HepG2 (cell line): ENCODE results near the gene RAB33B. TPM values are rescaled to one million over a fixed set of nuclear protein-coding genes. Genes with fewer than 3 reads are reported as not detected.

Experiments used
- ATAC-seq: fragments of 200-7000 bp; cut with Tn5 transposase; 3 replicates; pipeline ENCODE4 v1.9.1; 2020; ENCODE audit warnings: mild to moderate bottlenecking, moderate library complexity
- BruUV-seq: library from RNA; stranded (reverse); fragments of 400-500 nt; replicated peaks from 2 replicates; lab custom pipeline; 2021; lab: Mats Ljungman, UMichigan
- CTCF ChIA-PET: fragments of 300-600 bp; formaldehyde crosslinking; extraction: SDS; loops from one replicate; lab custom pipeline; 2021; ENCODE audit warnings: low total read pairs, inconsistent platforms, low intra/inter-chr PET ratio; lab: Yijun Ruan, JAX
- POLR2A ChIA-PET: fragments of 350-600 bp; sonication (Branson Sonifier 250); formaldehyde crosslinking; loops from one replicate; lab custom pipeline; 2020; ENCODE audit warnings: antibody characterized with exemption, inconsistent platforms; lab: Yijun Ruan, JAX
- DNase-seq: peaks from one replicate; pipeline ENCODE4 v3.0.0-alpha.2; 2015; ENCODE audit warnings: low spot score
- FAIRE-seq: peaks from 3 replicates; lab custom pipeline; 2011; peaks lifted over from hg19 to GRCh38; lab: Jason Lieb, UNC
- H2AFZ ChIP-seq: one replicate; pipeline ENCODE4 v1.6.1; 2011; ENCODE audit warnings: low read length, inconsistent platforms
- H3K27ac ChIP-seq: fragments of 300-600 bp; 3 replicates; pipeline ENCODE4 v1.8.0; 2011; ENCODE audit warnings: mixed run types, mild to moderate bottlenecking, mixed read lengths, low read length, inconsistent platforms; ENCODE audit not compliant: insufficient read depth; ENCODE audit errors: extremely low read length
- H3K27me3 ChIP-seq, 2 experiments: fragments of 200-600 bp in 1 of 2; 2 replicates in 1 of 2; 3 replicates in 1 of 2; pipeline versions ENCODE4 v1.6.0 to v1.8.0; 2011; ENCODE audit warnings: low read length in 2 of 2, mild to moderate bottlenecking in 2 of 2, moderate library complexity in 2 of 2, inconsistent platforms in 1 of 2; ENCODE audit not compliant: insufficient read depth in 2 of 2, control insufficient read depth in 1 of 2
- H3K36me3 ChIP-seq, 2 experiments: fragments of 200-600 bp in 1 of 2; replicated peaks in 1 of 2; 2 replicates in 1 of 2; 3 replicates in 1 of 2; pipeline versions ENCODE4 v1.5.1 to v1.8.0; 2011; ENCODE audit warnings: low read length in 2 of 2, inconsistent platforms in 1 of 2; ENCODE audit not compliant: insufficient read depth in 2 of 2, control insufficient read depth in 1 of 2
- H3K4me1 ChIP-seq: 2 replicates; pipeline ENCODE4 v1.5.1; 2012; ENCODE audit warnings: low read length, inconsistent platforms; ENCODE audit not compliant: insufficient read depth
- H3K4me2 ChIP-seq: 2 replicates; pipeline ENCODE4 v1.6.0; 2011; ENCODE audit warnings: low read depth, low read length, inconsistent platforms
- H3K4me3 ChIP-seq, 3 experiments: fragments of 200-600 bp in 1 of 3; sonication (generic), shearing (Covaris generic) in 1 of 3; replicated peaks in 1 of 3; 2 replicates each; pipeline ENCODE4 v1.5.1; 2011 to 2016; ENCODE audit warnings: low read length in 3 of 3, inconsistent platforms in 2 of 3, low read depth in 2 of 3, mild to moderate bottlenecking in 2 of 3, control low read depth in 1 of 3, mixed read lengths in 1 of 3; ENCODE audit not compliant: insufficient read depth in 1 of 3
- H3K79me2 ChIP-seq: one replicate; pipeline ENCODE4 v1.6.1; 2011; ENCODE audit warnings: low read length, inconsistent platforms; ENCODE audit not compliant: insufficient read depth
- H3K9ac ChIP-seq: 2 replicates; pipeline ENCODE4 v1.6.0; 2011; ENCODE audit warnings: mild to moderate bottlenecking, low read depth, low read length, inconsistent platforms; ENCODE audit not compliant: insufficient read depth
- H3K9me3 ChIP-seq: 2 replicates; pipeline ENCODE4 v1.5.1; 2012; ENCODE audit warnings: mild to moderate bottlenecking, low read length
- H4K20me1 ChIP-seq: 2 replicates; pipeline ENCODE4 v1.6.0; 2011; ENCODE audit warnings: inconsistent platforms, mild to moderate bottlenecking, low read length, moderate library complexity; ENCODE audit not compliant: insufficient read depth
- CBX1 ChIP-seq: IDR thresholded peaks from one replicate; pipeline ENCODE4 v1.6.1; 2016; ENCODE audit warnings: antibody characterized with exemption, low read depth
- HES4 ChIP-seq: sonication (generic); formaldehyde crosslinking; IDR thresholded peaks from 2 replicates; pipeline ENCODE4 v1.9.0; 2021; ENCODE audit warnings: mild to moderate bottlenecking, missing genetic modification reagents, borderline replicate concordance
- MATR3 ChIP-seq: sonication (generic); formaldehyde crosslinking; IDR thresholded peaks from 2 replicates; pipeline ENCODE4 v1.4.0; 2020; ENCODE audit warnings: missing genetic modification reagents
- NFATC3 ChIP-seq: sonication (generic); formaldehyde crosslinking; IDR thresholded peaks from 2 replicates; pipeline ENCODE4 v1.5.1; 2020; ENCODE audit warnings: mild to moderate bottlenecking, missing genetic modification reagents
- PAF1 ChIP-seq: IDR thresholded peaks from 2 replicates; pipeline ENCODE4 v1.6.1; 2016; ENCODE audit warnings: missing genetic modification reagents, missing compliant biosample characterization
- PHF21A ChIP-seq: sonication (generic); formaldehyde crosslinking; IDR thresholded peaks from 2 replicates; pipeline ENCODE4 v1.5.0; 2020; ENCODE audit warnings: mild to moderate bottlenecking, missing genetic modification reagents
- TEAD3 ChIP-seq: optimal IDR thresholded peaks from 2 replicates; pipeline ENCODE3; 2016; ENCODE audit warnings: borderline replicate concordance
- U2AF2 ChIP-seq: fragments of 200-400 bp; formaldehyde crosslinking; IDR thresholded peaks from 2 replicates; pipeline ENCODE4 v1.6.1; 2017; ENCODE audit warnings: low read depth, mild to moderate bottlenecking, low read length
- ZNF234 ChIP-seq: sonication (generic); formaldehyde crosslinking; conservative IDR thresholded peaks from 2 replicates; pipeline ENCODE4 v1.5.1; 2020; ENCODE audit warnings: mild to moderate bottlenecking, missing genetic modification reagents
- ZNF329 ChIP-seq: sonication (generic); formaldehyde crosslinking; IDR thresholded peaks from 2 replicates; pipeline ENCODE4 v1.9.0; 2021; ENCODE audit warnings: low read depth, mild to moderate bottlenecking, missing genetic modification reagents
- ZNF530 ChIP-seq: sonication (generic); formaldehyde crosslinking; IDR thresholded peaks from 2 replicates; pipeline ENCODE4 v1.5.0; 2020; ENCODE audit warnings: low read depth, mild to moderate bottlenecking, missing genetic modification reagents
- ZNF546 ChIP-seq: sonication (generic); formaldehyde crosslinking; conservative IDR thresholded peaks from 2 replicates; pipeline ENCODE4 v1.8.1; 2023; ENCODE audit warnings: mild to moderate bottlenecking, missing genetic modification reagents
- ZNF747 ChIP-seq: sonication (generic); formaldehyde crosslinking; IDR thresholded peaks from 2 replicates; pipeline ENCODE4 v1.8.1; 2023; ENCODE audit warnings: missing genetic modification reagents, mild to moderate bottlenecking, borderline replicate concordance
- WGBS: methylation state at CpG from one replicate; pipeline ENCODE4 v1.1.6; 2017; ENCODE audit warnings: low lambda C conversion rate; 5-methylcytosine and 5-hydroxymethylcytosine counted together
- in situ Hi-C: cut with HindIII; loops from 2 replicates; pipeline ENCODE4 v1.10.0; 2017; ENCODE audit warnings: low pct_unique_long_range_greater_than_20kb; ENCODE audit not compliant: extremely low pct_ligation_motif_present
- intact Hi-C: fragments of 100-400 bp; cut with micrococcal nuclease; formaldehyde crosslinking; loops from one replicate; pipeline ENCODE4 v1.10.0; 2022; ENCODE audit not compliant: unreplicated experiment
- polyA plus RNA-seq, 8 experiments: library from polyadenylated mRNA; depleted of rRNA in 3 of 8; stranded (reverse) in 7 of 8; unstranded in 1 of 8; fragments of >200 nt; fragmentation: Illumina TruSeq in 4 of 8; extraction: Trizol in 4 of 8; gene quantifications; 2 replicates each; pipeline versions ENCODE4 v1.2.1 to v1.2.3, GENCODE V29; 2011 to 2016; ENCODE audit warnings: low read depth in 4 of 8, missing spikeins in 1 of 8, mixed read lengths in 1 of 8; ENCODE audit not compliant: insufficient read depth in 1 of 8
- total RNA-seq, 5 experiments: library from RNA; depleted of rRNA; stranded (reverse); fragments of >200 nt; fragmentation: Illumina TruSeq; extraction: Trizol; gene quantifications; 2 replicates each; pipeline ENCODE4 v1.2.3, GENCODE V29; 2016; ENCODE audit warnings: low read depth in 1 of 5
- TF ChIP-seq, protein P1 (sequence below): sonication (generic); formaldehyde crosslinking; IDR thresholded peaks from one replicate; pipeline ENCODE4 v1.5.1; 2020; ENCODE audit warnings: mild to moderate bottlenecking, missing genetic modification reagents; ENCODE audit errors: not compliant biosample characterization

RAB33B gene
- total and polyA plus RNA-seq, 2 of the 13 experiments (the other 11 are each of a cell fraction or from before 2014, with no cell fraction given), result 7.6 to 8.1 TPM

DNA sequence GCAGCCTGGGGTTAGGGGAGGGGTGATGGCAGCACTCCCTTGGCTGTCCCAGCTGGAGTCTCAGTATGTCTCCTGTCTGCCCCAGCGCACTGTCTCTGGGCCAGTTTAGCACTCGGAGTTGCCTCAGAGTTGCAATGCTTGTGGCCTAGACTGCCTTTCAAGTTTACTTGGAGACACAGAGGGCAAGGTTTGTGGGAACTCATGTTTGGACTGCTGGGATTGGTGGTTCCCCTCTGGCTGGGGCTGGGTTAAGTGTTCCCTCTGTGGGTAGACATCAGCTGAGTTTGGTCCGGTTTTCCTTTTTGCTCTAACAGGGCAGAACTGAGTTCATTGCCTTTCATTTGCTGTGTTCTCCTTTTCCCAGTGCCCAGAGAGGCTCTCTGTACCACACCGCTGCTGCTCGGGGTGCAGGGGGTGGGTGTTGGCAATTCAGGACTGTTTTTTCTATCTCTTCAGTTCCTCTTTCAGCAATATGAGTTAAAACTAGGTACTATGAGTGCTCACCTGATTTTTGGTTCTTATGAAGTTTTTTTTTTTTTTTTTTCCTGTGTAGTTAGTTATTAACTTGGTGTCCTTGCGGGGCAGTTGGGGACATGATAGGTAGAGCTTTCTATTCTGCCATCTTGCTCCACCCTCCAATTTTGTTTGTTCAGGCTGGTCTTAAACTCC is 17.2 kb downstream of the RAB33B start:
- CTCF ChIA-PET, result interaction anchor here (0.6 kb wide), 1 partner anchor 272 kb away, joined by 3 read pairs; no protein-coding TSS in a partner anchor

More for the DNA sequence above, 17.2 kb downstream of the RAB33B start:
- Histone ChIP-seq H3K27ac (no peak overlapping the region), H2AFZ (no peak overlapping the region), H3K36me3 (peaks cover 5 to 17% of the 10 kb centered on the region in 2 experiments), H3K4me3 (no peak overlapping the region), H3K9me3 (peaks cover 6% of the 10 kb centered on the region; the same call in 1 of the 2 replicates), H3K79me2 (peaks cover 39% of the 10 kb centered on the region), H3K27me3 (no peaks in the 10 kb centered on the region; a peak in 1 of 5 replicates), H3K4me2 (no peak overlapping the region), H3K9ac (no peak overlapping the region), H4K20me1 (peaks cover 3% of the 10 kb centered on the region; the same call in 1 of the 2 replicates), H3K4me1 (peaks cover 20% of the 10 kb centered on the region)
- POLR2A ChIA-PET, result no interaction called here
- 98% methylated on average over 6 of the region's 6 CpGs for WGBS
- in situ Hi-C loops (no loop called here), intact Hi-C loops (no loop called here)
- ATAC-seq, result peak; percentile 52
- DNase-seq, result no peak
- TF ChIP-seq ZNF747 (CRISPR knock-in tag) (no peak), CBX1 (no peak), ZNF329 (CRISPR knock-in tag) (no peak), U2AF2 (no peak), ZNF530 (no peak), PAF1 (CRISPR knock-in tag) (no peak), PHF21A (no peak), ZNF546 (CRISPR knock-in tag) (no peak), MATR3 (no peak), ZNF234 (CRISPR knock-in tag) (no peak), NFATC3 (no peak), TEAD3 (CRISPR knock-in tag) (no peak), HES4 (CRISPR knock-in tag) (no peak)
- TF ChIP-seq, protein P1, sequence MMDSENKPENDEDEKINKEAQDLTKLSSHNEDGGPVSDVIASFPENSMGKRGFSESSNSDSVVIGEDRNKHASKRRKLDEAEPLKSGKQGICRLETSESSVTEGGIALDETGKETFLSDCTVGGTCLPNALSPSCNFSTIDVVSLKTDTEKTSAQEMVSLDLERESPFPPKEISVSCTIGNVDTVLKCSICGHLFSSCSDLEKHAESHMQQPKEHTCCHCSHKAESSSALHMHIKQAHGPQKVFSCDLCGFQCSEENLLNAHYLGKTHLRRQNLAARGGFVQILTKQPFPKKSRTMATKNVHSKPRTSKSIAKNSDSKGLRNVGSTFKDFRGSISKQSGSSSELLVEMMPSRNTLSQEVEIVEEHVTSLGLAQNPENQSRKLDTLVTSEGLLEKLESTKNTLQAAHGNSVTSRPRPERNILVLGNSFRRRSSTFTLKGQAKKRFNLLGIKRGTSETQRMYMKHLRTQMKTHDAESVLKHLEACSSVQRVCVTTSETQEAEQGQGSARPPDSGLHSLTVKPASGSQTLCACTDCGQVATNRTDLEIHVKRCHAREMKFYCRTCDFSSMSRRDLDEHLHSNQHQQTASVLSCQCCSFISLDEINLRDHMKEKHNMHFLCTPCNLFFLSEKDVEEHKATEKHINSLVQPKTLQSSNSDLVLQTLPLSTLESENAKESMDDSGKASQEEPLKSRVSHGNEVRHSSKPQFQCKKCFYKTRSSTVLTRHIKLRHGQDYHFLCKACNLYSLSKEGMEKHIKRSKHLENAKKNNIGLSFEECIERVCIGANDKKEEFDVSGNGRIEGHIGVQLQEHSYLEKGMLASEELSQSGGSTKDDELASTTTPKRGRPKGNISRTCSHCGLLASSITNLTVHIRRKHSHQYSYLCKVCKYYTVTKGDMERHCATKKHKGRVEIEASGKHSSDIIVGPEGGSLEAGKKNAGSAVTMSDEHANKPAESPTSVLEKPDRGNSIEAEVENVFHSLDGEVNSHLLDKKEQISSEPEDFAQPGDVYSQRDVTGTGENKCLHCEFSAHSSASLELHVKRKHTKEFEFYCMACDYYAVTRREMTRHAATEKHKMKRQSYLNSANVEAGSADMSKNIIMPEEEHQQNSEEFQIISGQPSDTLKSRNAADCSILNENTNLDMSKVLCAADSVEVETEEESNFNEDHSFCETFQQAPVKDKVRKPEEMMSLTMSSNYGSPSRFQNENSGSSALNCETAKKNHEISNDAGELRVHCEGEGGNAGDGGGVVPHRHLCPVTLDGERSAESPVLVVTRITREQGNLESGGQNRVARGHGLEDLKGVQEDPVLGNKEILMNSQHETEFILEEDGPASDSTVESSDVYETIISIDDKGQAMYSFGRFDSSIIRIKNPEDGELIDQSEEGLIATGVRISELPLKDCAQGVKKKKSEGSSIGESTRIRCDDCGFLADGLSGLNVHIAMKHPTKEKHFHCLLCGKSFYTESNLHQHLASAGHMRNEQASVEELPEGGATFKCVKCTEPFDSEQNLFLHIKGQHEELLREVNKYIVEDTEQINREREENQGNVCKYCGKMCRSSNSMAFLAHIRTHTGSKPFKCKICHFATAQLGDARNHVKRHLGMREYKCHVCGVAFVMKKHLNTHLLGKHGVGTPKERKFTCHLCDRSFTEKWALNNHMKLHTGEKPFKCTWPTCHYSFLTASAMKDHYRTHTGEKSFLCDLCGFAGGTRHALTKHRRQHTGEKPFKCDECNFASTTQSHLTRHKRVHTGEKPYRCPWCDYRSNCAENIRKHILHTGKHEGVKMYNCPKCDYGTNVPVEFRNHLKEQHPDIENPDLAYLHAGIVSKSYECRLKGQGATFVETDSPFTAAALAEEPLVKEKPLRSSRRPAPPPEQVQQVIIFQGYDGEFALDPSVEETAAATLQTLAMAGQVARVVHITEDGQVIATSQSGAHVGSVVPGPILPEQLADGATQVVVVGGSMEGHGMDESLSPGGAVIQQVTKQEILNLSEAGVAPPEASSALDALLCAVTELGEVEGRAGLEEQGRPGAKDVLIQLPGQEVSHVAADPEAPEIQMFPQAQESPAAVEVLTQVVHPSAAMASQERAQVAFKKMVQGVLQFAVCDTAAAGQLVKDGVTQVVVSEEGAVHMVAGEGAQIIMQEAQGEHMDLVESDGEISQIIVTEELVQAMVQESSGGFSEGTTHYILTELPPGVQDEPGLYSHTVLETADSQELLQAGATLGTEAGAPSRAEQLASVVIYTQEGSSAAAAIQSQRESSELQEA (CRISPR knock-in tag), result no peak
- no peak for FAIRE-seq
- BruUV-seq, result no TSS peak
